Activated CD8-positive, alpha-beta T cell treated with anti-CD3 and anti-CD28 coated beads for 36 hours (primary cell): ENCODE data around the gene CLMN. TPM values are rescaled to one million over a fixed set of nuclear protein-coding genes. Genes with fewer than 3 reads are reported as not detected.

Source experiments
- ATAC-seq: fragments of 200-7000 bp; cut with Tn5 transposase; one replicate; pipeline ENCODE4 v1.10.0; 2021; ENCODE audit warnings: mild to moderate bottlenecking, moderate library complexity
- CTCF ChIA-PET: fragments of 350-600 bp; sonication (Branson Sonifier 250); formaldehyde crosslinking; loops from one replicate; lab custom pipeline; 2021; ENCODE audit warnings: antibody characterized with exemption; lab: Charles Lee
- POLR2A ChIA-PET: fragments of 350-600 bp; sonication (Branson Sonifier 250); formaldehyde crosslinking; loops from one replicate; lab custom pipeline; 2021; ENCODE audit warnings: antibody characterized with exemption; lab: Charles Lee
- DNase-seq: peaks from one replicate; pipeline ENCODE4 v3.0.0-alpha.2; 2020
- H3K27ac Mint-ChIP-seq: one replicate; pipeline ENCODE4 v1.8.0; 2021; ENCODE audit warnings: mild to moderate bottlenecking, mixed read lengths
- H3K27me3 Mint-ChIP-seq: one replicate; pipeline ENCODE4 v1.8.0; 2021; ENCODE audit warnings: mixed read lengths
- H3K36me3 Mint-ChIP-seq: one replicate; pipeline ENCODE4 v1.8.0; 2021; ENCODE audit warnings: low read depth, mixed read lengths
- H3K4me1 Mint-ChIP-seq: one replicate; pipeline ENCODE4 v1.8.0; 2021; ENCODE audit warnings: low read depth, mixed read lengths
- H3K4me3 Mint-ChIP-seq: one replicate; pipeline ENCODE4 v1.8.0; 2021; ENCODE audit warnings: mild to moderate bottlenecking, moderate library complexity, mixed read lengths
- H3K9me3 Mint-ChIP-seq: one replicate; pipeline ENCODE4 v1.8.0; 2021; ENCODE audit warnings: mixed read lengths
- CTCF ChIP-seq: fragments of 200-600 bp; IDR thresholded peaks from one replicate; pipeline ENCODE4 v1.8.0; 2022; ENCODE audit warnings: antibody characterized with exemption, mild to moderate bottlenecking
- intact Hi-C: fragments of 100-400 bp; cut with micrococcal nuclease; formaldehyde crosslinking; loops from one replicate; pipeline ENCODE4 v1.10.0; 2022
- total RNA-seq, 2 experiments: library from RNA; stranded (reverse); gene quantifications; one replicate each; pipeline ENCODE4 v1.2.3, GENCODE V29; 2021

Gene CLMN
- total RNA-seq, 2 experiments from 2014 or later, result 0.31 to 0.59 TPM

GRCh38 chr14:95318399-95319311 is 1.1 kb downstream of the CLMN start:
- no peaks in the 10 kb centered on the region for H3K9me3 Mint-ChIP-seq
- no peak for ATAC-seq
- POLR2A ChIA-PET, result interaction anchor here (1.3 kb wide), 1 partner anchor 161 kb away, joined by 3 read pairs; the partner anchor contains the start of gene DICER1
- TF ChIP-seq CTCF, result no peak
- intact Hi-C loops, result no loop called here
- peak overlapping the region; percentile 57 for H3K4me3 Mint-ChIP-seq
- H3K36me3 Mint-ChIP-seq, result no peaks in the 10 kb centered on the region
- H3K27me3 Mint-ChIP-seq, result peaks cover 30% of the 10 kb centered on the region
- no peak for DNase-seq
- H3K4me1 Mint-ChIP-seq, result peaks cover 20% of the 10 kb centered on the region
- H3K27ac Mint-ChIP-seq, result no peak overlapping the region
- CTCF ChIA-PET, result no interaction called here

- H3K27me3 Mint-ChIP-seq, result peaks cover 32% of the 10 kb centered on the region
- no peak for TF ChIP-seq CTCF
- no peak overlapping the region for H3K4me3 Mint-ChIP-seq
- CTCF ChIA-PET, result interaction anchor here (1.8 kb wide), 1 partner anchor 27 kb away, joined by 3 read pairs; no protein-coding TSS in a partner anchor
- H3K36me3 Mint-ChIP-seq, result no peaks in the 10 kb centered on the region
- ATAC-seq (no peak), DNase-seq (no peak)
- intact Hi-C loops, result no loop called here
- H3K9me3 Mint-ChIP-seq, result no peaks in the 10 kb centered on the region
- H3K27ac Mint-ChIP-seq, result no peak overlapping the region
- POLR2A ChIA-PET, result interaction anchor here (1.3 kb wide), 1 partner anchor 160 kb away, joined by 3 read pairs; the partner anchor contains the start of gene DICER1
- peaks cover 20% of the 10 kb centered on the region for H3K4me1 Mint-ChIP-seq
Measured at GRCh38 chr14:95317817-95318343, 1.8 kb downstream of the CLMN start.

GRCh38 chr14:95316821-95317220 is 2.9 kb downstream of the CLMN start:
- POLR2A ChIA-PET, result interaction anchor here (0.9 to 1.5 kb wide), 2 partner anchors 17 to 21 kb away, joined by 3 to 5 read pairs; no protein-coding TSS in a partner anchor
- H3K9me3 Mint-ChIP-seq, result no peaks in the 10 kb centered on the region
- no peak for DNase-seq
- no peak for ATAC-seq
- CTCF ChIA-PET, result interaction anchor here (1.8 kb wide), 1 partner anchor 26 kb away, joined by 3 read pairs; no protein-coding TSS in a partner anchor
- peaks cover 20% of the 10 kb centered on the region for H3K4me1 Mint-ChIP-seq
- no peak for TF ChIP-seq CTCF
- H3K27ac Mint-ChIP-seq, result no peak overlapping the region
- peaks cover 27% of the 10 kb centered on the region for H3K27me3 Mint-ChIP-seq
- H3K36me3 Mint-ChIP-seq, result no peaks in the 10 kb centered on the region
- no peak overlapping the region for H3K4me3 Mint-ChIP-seq
- intact Hi-C loops, result no loop called here

- intact Hi-C loops, result no loop called here
- POLR2A ChIA-PET, result interaction anchor here (1.5 kb wide), 1 partner anchor 22 kb away, joined by 5 read pairs; no protein-coding TSS in a partner anchor
- DNase-seq (no peak), ATAC-seq (no peak)
- CTCF ChIA-PET, result interaction anchor here (1.0 kb wide), 1 partner anchor 49 kb away, joined by 3 read pairs; no protein-coding TSS in a partner anchor
- Mint-ChIP-seq H3K27me3 (peaks cover 24% of the 10 kb centered on the region), H3K9me3 (no peaks in the 10 kb centered on the region), H3K27ac (no peak overlapping the region), H3K36me3 (no peaks in the 10 kb centered on the region), H3K4me1 (peaks cover 20% of the 10 kb centered on the region), H3K4me3 (no peak overlapping the region)
- no peak for TF ChIP-seq CTCF
Measured at GRCh38 chr14:95315579-95315978, 4.1 kb downstream of the CLMN start.
